Measurements from ENCODE around the gene SPAG9.
A peak's percentile ranks its signal among the peaks of the same experiment; 100 is the strongest.
"Not testable (repeated sequence)": the region's sequence is repeated elsewhere in the genome, so short reads cannot be mapped to it uniquely, and the experiment has no call there.

SPAG9 gene

GRCh38 chr17:51119415-51120356, 982 bp downstream of the SPAG9 start:
- peak overlapping the region; percentile 91 for H3K4me3 ChIP-seq (ENCODE audit: low read depth, low read length)
- TF ChIP-seq CTCF (IDR thresholded peaks at IDR 0.05; ENCODE audit: borderline replicate concordance, insufficient read depth, low read depth, low read length): no peak

- no peak for TF ChIP-seq CTCF (IDR thresholded peaks at IDR 0.05; ENCODE audit: borderline replicate concordance, insufficient read depth, low read depth, low read length)
- H3K4me3 ChIP-seq (ENCODE audit: low read depth, low read length): no peak overlapping the region
Observed at GRCh38 chr17:51118330-51119195, 2.1 kb downstream of the SPAG9 start.

GRCh38 chr17:51115179-51115578, 5.5 kb downstream of the SPAG9 start:
- H3K4me3 ChIP-seq (ENCODE audit: low read depth, low read length): no peak overlapping the region
- TF ChIP-seq CTCF (IDR thresholded peaks at IDR 0.05; ENCODE audit: borderline replicate concordance, insufficient read depth, low read depth, low read length): no peak

- H3K4me3 ChIP-seq (ENCODE audit: low read depth, low read length): not testable (repeated sequence)
Observed at GRCh38 chr17:51112303-51113222, 8.1 kb downstream of the SPAG9 start.

- TF ChIP-seq CTCF (IDR thresholded peaks at IDR 0.05; ENCODE audit: borderline replicate concordance, insufficient read depth, low read depth, low read length): no peak
- H3K4me3 ChIP-seq (ENCODE audit: low read depth, low read length): no peak overlapping the region
Observed at GRCh38 chr17:51107778-51108177, 12.9 kb downstream of the SPAG9 start.

GRCh38 chr17:51103451-51103850, 17.2 kb downstream of the SPAG9 start:
- no peak overlapping the region for H3K4me3 ChIP-seq (ENCODE audit: low read depth, low read length)
- no peak for TF ChIP-seq CTCF (IDR thresholded peaks at IDR 0.05; ENCODE audit: borderline replicate concordance, insufficient read depth, low read depth, low read length)

GRCh38 chr17:51103050-51103449, 17.6 kb downstream of the SPAG9 start:
- H3K4me3 ChIP-seq (ENCODE audit: low read depth, low read length): no peak overlapping the region
- no peak for TF ChIP-seq CTCF (IDR thresholded peaks at IDR 0.05; ENCODE audit: borderline replicate concordance, insufficient read depth, low read depth, low read length)

All from GM12875 (cell line).